Measurements from ENCODE around the gene NPTX1. TPM values are rescaled to one million over a fixed set of nuclear protein-coding genes. Genes with fewer than 3 reads are reported as not detected.
A peak's percentile ranks its signal among the peaks of the same experiment; 100 is the strongest.

NPTX1 gene
- total and polyA plus RNA-seq, 9 of the 15 experiments (the other 6 are each of a cell fraction or from before 2014, with no cell fraction given) = 0.04 TPM; not detected in 8

DNA sequence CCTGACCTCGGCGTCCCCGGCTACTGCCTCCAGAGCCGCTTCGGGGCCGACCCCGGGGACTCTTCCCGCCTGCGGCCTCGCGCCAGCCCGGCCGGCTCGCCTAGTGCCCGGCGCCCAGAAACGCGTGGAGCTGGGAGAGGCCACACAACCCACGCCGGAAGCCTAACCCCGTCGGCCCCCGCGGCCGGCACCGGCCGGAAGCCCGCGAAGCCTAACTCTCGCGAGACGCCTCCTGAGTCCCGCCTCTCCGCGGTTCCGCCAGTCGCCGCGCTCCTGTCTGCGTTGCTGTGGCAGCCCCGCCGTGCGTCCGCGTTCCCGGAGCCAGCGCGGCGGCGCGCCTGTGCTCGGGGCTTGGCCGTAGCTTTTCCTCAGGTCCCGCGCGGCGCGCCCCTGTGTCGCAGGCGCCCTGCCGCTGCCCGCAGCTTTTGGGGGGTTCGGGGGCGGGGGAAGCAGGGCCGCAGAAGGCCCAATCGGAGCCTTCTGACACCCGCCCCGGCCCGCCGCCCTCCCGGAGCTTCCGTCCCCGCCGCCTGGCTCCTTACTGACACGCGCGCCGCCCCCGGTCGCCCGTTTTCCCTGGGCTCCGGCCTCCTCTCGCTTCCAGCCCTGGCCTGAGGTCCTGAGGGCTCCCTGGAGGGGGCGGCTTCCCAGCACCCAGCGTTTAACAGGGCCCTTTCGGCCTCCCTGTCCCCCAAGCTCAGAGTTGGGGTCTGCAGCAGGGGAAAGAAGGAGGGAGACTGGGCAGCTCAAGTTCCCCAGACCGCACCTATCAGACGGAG, 21.7 kb downstream of the NPTX1 start (continued):
- TF ChIP-seq, protein P1, sequence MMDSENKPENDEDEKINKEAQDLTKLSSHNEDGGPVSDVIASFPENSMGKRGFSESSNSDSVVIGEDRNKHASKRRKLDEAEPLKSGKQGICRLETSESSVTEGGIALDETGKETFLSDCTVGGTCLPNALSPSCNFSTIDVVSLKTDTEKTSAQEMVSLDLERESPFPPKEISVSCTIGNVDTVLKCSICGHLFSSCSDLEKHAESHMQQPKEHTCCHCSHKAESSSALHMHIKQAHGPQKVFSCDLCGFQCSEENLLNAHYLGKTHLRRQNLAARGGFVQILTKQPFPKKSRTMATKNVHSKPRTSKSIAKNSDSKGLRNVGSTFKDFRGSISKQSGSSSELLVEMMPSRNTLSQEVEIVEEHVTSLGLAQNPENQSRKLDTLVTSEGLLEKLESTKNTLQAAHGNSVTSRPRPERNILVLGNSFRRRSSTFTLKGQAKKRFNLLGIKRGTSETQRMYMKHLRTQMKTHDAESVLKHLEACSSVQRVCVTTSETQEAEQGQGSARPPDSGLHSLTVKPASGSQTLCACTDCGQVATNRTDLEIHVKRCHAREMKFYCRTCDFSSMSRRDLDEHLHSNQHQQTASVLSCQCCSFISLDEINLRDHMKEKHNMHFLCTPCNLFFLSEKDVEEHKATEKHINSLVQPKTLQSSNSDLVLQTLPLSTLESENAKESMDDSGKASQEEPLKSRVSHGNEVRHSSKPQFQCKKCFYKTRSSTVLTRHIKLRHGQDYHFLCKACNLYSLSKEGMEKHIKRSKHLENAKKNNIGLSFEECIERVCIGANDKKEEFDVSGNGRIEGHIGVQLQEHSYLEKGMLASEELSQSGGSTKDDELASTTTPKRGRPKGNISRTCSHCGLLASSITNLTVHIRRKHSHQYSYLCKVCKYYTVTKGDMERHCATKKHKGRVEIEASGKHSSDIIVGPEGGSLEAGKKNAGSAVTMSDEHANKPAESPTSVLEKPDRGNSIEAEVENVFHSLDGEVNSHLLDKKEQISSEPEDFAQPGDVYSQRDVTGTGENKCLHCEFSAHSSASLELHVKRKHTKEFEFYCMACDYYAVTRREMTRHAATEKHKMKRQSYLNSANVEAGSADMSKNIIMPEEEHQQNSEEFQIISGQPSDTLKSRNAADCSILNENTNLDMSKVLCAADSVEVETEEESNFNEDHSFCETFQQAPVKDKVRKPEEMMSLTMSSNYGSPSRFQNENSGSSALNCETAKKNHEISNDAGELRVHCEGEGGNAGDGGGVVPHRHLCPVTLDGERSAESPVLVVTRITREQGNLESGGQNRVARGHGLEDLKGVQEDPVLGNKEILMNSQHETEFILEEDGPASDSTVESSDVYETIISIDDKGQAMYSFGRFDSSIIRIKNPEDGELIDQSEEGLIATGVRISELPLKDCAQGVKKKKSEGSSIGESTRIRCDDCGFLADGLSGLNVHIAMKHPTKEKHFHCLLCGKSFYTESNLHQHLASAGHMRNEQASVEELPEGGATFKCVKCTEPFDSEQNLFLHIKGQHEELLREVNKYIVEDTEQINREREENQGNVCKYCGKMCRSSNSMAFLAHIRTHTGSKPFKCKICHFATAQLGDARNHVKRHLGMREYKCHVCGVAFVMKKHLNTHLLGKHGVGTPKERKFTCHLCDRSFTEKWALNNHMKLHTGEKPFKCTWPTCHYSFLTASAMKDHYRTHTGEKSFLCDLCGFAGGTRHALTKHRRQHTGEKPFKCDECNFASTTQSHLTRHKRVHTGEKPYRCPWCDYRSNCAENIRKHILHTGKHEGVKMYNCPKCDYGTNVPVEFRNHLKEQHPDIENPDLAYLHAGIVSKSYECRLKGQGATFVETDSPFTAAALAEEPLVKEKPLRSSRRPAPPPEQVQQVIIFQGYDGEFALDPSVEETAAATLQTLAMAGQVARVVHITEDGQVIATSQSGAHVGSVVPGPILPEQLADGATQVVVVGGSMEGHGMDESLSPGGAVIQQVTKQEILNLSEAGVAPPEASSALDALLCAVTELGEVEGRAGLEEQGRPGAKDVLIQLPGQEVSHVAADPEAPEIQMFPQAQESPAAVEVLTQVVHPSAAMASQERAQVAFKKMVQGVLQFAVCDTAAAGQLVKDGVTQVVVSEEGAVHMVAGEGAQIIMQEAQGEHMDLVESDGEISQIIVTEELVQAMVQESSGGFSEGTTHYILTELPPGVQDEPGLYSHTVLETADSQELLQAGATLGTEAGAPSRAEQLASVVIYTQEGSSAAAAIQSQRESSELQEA (IDR thresholded peaks at IDR 0.05; ENCODE audit: low read depth) = no peak
- TF ChIP-seq TAF1 (IDR thresholded peaks at IDR 0.05; ENCODE audit: control insufficient read depth, extremely low read depth, insufficient read depth, low read length, severe bottlenecking) (peak; percentile 84), ZNF436 (CRISPR knock-in tag; IDR thresholded peaks at IDR 0.05) (peak; percentile 90), ZNF589 (CRISPR knock-in tag; IDR thresholded peaks at IDR 0.05; ENCODE audit: low read depth) (peak; percentile 44; the same call in 1 of the 2 replicates), ZNF76 (CRISPR knock-in tag; IDR thresholded peaks at IDR 0.05; ENCODE audit: borderline replicate concordance) (no peak), FOXP1 (CRISPR knock-in tag; IDR thresholded peaks at IDR 0.05) (peak; percentile 71; the same call in 1 of the 2 replicates)
- TF ChIP-seq, protein P2, sequence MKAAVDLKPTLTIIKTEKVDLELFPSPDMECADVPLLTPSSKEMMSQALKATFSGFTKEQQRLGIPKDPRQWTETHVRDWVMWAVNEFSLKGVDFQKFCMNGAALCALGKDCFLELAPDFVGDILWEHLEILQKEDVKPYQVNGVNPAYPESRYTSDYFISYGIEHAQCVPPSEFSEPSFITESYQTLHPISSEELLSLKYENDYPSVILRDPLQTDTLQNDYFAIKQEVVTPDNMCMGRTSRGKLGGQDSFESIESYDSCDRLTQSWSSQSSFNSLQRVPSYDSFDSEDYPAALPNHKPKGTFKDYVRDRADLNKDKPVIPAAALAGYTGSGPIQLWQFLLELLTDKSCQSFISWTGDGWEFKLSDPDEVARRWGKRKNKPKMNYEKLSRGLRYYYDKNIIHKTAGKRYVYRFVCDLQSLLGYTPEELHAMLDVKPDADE (conservative IDR thresholded peaks at IDR 0.05; ENCODE audit: control insufficient read depth, low read depth, low read length) = no peak; the same call in none of the 2 replicates
- TF ChIP-seq, protein P3, sequence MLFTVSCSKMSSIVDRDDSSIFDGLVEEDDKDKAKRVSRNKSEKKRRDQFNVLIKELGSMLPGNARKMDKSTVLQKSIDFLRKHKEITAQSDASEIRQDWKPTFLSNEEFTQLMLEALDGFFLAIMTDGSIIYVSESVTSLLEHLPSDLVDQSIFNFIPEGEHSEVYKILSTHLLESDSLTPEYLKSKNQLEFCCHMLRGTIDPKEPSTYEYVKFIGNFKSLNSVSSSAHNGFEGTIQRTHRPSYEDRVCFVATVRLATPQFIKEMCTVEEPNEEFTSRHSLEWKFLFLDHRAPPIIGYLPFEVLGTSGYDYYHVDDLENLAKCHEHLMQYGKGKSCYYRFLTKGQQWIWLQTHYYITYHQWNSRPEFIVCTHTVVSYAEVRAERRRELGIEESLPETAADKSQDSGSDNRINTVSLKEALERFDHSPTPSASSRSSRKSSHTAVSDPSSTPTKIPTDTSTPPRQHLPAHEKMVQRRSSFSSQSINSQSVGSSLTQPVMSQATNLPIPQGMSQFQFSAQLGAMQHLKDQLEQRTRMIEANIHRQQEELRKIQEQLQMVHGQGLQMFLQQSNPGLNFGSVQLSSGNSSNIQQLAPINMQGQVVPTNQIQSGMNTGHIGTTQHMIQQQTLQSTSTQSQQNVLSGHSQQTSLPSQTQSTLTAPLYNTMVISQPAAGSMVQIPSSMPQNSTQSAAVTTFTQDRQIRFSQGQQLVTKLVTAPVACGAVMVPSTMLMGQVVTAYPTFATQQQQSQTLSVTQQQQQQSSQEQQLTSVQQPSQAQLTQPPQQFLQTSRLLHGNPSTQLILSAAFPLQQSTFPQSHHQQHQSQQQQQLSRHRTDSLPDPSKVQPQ (CRISPR knock-in tag; IDR thresholded peaks at IDR 0.05; ENCODE audit: borderline replicate concordance) = no peak
- TF ChIP-seq, protein P4, sequence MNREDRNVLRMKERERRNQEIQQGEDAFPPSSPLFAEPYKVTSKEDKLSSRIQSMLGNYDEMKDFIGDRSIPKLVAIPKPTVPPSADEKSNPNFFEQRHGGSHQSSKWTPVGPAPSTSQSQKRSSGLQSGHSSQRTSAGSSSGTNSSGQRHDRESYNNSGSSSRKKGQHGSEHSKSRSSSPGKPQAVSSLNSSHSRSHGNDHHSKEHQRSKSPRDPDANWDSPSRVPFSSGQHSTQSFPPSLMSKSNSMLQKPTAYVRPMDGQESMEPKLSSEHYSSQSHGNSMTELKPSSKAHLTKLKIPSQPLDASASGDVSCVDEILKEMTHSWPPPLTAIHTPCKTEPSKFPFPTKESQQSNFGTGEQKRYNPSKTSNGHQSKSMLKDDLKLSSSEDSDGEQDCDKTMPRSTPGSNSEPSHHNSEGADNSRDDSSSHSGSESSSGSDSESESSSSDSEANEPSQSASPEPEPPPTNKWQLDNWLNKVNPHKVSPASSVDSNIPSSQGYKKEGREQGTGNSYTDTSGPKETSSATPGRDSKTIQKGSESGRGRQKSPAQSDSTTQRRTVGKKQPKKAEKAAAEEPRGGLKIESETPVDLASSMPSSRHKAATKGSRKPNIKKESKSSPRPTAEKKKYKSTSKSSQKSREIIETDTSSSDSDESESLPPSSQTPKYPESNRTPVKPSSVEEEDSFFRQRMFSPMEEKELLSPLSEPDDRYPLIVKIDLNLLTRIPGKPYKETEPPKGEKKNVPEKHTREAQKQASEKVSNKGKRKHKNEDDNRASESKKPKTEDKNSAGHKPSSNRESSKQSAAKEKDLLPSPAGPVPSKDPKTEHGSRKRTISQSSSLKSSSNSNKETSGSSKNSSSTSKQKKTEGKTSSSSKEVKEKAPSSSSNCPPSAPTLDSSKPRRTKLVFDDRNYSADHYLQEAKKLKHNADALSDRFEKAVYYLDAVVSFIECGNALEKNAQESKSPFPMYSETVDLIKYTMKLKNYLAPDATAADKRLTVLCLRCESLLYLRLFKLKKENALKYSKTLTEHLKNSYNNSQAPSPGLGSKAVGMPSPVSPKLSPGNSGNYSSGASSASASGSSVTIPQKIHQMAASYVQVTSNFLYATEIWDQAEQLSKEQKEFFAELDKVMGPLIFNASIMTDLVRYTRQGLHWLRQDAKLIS (CRISPR knock-in tag; IDR thresholded peaks at IDR 0.05) = peak; percentile 54; the same call in 1 of the 2 replicates
